Myocyte (in vitro differentiated cells): ENCODE measurements around the gene SHISA9. TPM values are rescaled to one million over a fixed set of nuclear protein-coding genes. Genes with fewer than 3 reads are reported as not detected.

ENCODE experiments used
- DNase-seq: peaks from one replicate; pipeline ENCODE4 v3.0.0-alpha.2; 2012; ENCODE audit warnings: low read depth
- total RNA-seq: library from RNA; depleted of rRNA; stranded (reverse); fragments of >200 nt; gene quantifications from 2 replicates; pipeline ENCODE4 v1.2.3, GENCODE V29; 2014

The SHISA9 gene
- total RNA-seq, 1 donor from 2014 or later: 15.5 TPM

DNA sequence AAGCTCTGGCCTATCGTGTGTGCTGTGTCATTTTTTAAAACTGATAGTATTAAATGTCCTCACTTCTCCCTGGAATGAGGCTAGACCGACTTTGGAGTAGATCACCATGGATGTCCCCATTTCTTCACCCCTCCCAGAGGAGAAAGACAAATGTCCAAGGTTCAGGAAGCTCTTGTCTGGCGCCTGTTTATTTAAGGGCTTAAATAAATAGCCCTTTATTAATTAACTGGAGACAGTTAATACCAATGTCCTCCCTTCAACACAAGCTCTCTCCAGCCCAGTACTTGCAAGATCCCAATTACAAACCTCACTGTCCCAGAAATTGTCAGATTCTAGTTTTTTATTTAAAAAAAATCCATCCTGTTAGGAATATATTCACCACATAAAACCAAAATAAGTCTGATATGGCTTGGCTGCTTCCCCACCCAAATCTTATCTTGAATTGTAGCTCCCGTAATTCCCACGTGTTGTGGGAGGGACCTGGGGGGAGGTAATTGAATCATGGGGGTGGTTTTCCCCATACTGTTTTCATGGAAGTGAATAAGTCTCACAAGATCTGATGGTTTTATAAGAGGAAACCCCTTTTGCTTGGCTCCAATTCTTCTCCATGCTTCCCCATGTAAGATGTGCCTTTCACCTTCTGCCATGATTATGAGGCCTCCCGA is 344.4 kb downstream of the SHISA9 start:
- no peak for DNase-seq

GRCh38 chr16:13254998-13255614 is 353.7 kb downstream of the SHISA9 start:
- no peak for DNase-seq

GRCh38 chr16:13262270-13263090 is 361.1 kb downstream of the SHISA9 start:
- DNase-seq: no peak

GRCh38 chr16:13264749-13265552 is 363.6 kb downstream of the SHISA9 start:
- DNase-seq: no peak

GRCh38 chr16:13269359-13269758 is 368.0 kb downstream of the SHISA9 start:
- DNase-seq: no peak

- DNase-seq: no peak
Observed at GRCh38 chr16:13269905-13270528, 368.6 kb downstream of the SHISA9 start.

DNA sequence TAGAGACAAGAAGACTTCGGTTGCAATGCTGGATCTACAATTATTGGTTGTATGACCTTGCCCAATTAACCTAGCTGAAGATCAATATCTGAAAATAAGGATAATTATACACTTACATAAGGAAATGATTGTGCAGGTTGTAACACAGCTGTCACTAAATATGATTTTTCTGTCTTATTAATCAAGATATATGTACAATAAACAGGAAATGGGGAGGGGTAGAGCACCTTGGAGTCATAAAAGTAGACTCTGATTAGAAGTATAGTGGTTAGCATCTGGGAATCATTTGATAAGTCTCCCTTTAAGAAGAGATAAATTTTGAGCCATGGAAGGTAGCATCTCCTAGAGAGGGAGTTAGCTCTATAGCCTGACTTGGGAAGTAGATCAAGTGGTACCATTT is 369.2 kb downstream of the SHISA9 start:
- no peak for DNase-seq

DNA sequence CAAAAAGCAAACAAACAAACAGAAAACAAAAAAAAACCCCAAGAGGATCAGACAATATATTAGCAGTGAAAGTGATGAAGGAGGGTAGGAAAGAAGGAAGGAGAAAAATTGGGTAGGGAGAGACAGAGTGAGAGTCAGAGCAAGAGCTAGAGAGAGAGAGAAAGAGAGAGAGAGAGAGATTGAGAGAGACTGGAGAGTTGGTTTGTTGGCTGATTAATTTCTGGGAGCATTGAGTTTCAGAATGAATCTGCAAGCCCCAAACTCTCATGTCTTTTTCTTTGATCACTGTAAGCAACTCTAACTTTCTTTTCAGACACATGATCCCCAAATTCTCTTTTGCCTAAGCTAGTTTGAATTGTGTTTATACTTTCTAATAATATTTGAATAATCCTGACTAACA is 388.1 kb downstream of the SHISA9 start:
- no peak for DNase-seq

Other genes starting within 250 kb of the SHISA9 start
- 11.6 and 12.4 TPM in 2 replicates for gene CPPED1, start 97.7 kb upstream of the SHISA9 start, total RNA-seq